A549 (cell line): ENCODE measurements around the gene KRTAP4-8.

Source experiments
- CEBPB ChIP-seq, 2 experiments: fragments of >200 bp in 1 of 2; sonication (Bioruptor Twin) in 1 of 2; formaldehyde crosslinking in 1 of 2; IDR thresholded peaks; 2 replicates each; pipeline ENCODE4 v1.6.1; 2012 to 2016
- CHD2 ChIP-seq: fragments of 150-350 bp; IDR thresholded peaks from 2 replicates; pipeline ENCODE4 v1.6.1; 2014; ENCODE audit warnings: low read length; ENCODE audit not compliant: partially characterized antibody
- EP300 ChIP-seq, 2 experiments: fragments of >200 bp; sonication (Bioruptor Twin); formaldehyde crosslinking; IDR thresholded peaks; 2 replicates in 1 of 2; 3 replicates in 1 of 2; pipeline ENCODE4 v1.6.1; 2016 to 2017
- MAFK ChIP-seq: fragments of 450-650 bp; IDR thresholded peaks from 2 replicates; pipeline ENCODE4 v1.6.1; 2014; ENCODE audit not compliant: partially characterized antibody
- POLR2A ChIP-seq: IDR thresholded peaks from 2 replicates; pipeline ENCODE4 v1.6.1; 2012; ENCODE audit warnings: mild to moderate bottlenecking, low read length
- RARB ChIP-seq: fragments of 250-450 bp; sonication (Bioruptor Pico); IDR thresholded peaks from 2 replicates; pipeline ENCODE4 v1.8.0; 2021; ENCODE audit warnings: mild to moderate bottlenecking, moderate library complexity
- ZFP36 ChIP-seq: fragments of 450-650 bp; IDR thresholded peaks from 2 replicates; pipeline ENCODE4 v1.6.1; 2014; ENCODE audit warnings: borderline replicate concordance; ENCODE audit not compliant: partially characterized antibody
- TF ChIP-seq, protein P1 (sequence below): fragments of 200-600 bp; sonication (generic); IDR thresholded peaks from 2 replicates; pipeline ENCODE4 v1.6.1; 2016; ENCODE audit warnings: antibody characterized with exemption, mild to moderate bottlenecking, moderate library complexity
- TF ChIP-seq, protein P2 (sequence below): fragments of >200 bp; sonication (Bioruptor Twin); formaldehyde crosslinking; IDR thresholded peaks from 3 replicates; pipeline ENCODE4 v1.5.1; 2016
- TF ChIP-seq, protein P3 (sequence below): fragments of 150-350 bp; IDR thresholded peaks from 2 replicates; pipeline ENCODE4 v1.6.1; 2014; ENCODE audit warnings: low read depth, mild to moderate bottlenecking, low read length
- TF ChIP-seq, protein P4 (sequence below): IDR thresholded peaks from 2 replicates; pipeline ENCODE4 v1.6.1; 2012
- TF ChIP-seq, protein P5 (sequence below): IDR thresholded peaks from 2 replicates; pipeline ENCODE4 v1.6.1; 2012; ENCODE audit warnings: low read depth, borderline replicate concordance

DNA sequence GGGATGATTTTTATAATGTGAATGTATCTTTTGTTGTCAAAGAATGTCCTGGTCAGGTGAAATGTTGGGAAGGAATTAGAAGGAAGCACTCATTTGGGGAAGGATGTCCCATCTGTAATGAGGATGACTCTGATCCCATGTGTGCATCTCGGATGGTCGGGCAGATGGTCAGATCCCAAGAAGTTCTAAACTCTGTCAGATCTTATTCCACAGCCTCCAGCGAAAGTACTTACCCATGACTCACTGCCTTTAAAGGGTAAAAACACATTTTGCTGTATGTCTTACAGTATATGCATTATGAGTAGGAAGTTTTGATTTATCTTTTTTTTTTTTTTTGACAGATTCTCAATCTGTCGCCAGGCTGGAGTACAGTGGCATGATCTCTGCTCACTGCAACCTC lies 20.8 kb upstream of the KRTAP4-8 start:
- TF ChIP-seq, protein P1, sequence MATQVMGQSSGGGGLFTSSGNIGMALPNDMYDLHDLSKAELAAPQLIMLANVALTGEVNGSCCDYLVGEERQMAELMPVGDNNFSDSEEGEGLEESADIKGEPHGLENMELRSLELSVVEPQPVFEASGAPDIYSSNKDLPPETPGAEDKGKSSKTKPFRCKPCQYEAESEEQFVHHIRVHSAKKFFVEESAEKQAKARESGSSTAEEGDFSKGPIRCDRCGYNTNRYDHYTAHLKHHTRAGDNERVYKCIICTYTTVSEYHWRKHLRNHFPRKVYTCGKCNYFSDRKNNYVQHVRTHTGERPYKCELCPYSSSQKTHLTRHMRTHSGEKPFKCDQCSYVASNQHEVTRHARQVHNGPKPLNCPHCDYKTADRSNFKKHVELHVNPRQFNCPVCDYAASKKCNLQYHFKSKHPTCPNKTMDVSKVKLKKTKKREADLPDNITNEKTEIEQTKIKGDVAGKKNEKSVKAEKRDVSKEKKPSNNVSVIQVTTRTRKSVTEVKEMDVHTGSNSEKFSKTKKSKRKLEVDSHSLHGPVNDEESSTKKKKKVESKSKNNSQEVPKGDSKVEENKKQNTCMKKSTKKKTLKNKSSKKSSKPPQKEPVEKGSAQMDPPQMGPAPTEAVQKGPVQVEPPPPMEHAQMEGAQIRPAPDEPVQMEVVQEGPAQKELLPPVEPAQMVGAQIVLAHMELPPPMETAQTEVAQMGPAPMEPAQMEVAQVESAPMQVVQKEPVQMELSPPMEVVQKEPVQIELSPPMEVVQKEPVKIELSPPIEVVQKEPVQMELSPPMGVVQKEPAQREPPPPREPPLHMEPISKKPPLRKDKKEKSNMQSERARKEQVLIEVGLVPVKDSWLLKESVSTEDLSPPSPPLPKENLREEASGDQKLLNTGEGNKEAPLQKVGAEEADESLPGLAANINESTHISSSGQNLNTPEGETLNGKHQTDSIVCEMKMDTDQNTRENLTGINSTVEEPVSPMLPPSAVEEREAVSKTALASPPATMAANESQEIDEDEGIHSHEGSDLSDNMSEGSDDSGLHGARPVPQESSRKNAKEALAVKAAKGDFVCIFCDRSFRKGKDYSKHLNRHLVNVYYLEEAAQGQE: no peak
- TF ChIP-seq, protein P2, sequence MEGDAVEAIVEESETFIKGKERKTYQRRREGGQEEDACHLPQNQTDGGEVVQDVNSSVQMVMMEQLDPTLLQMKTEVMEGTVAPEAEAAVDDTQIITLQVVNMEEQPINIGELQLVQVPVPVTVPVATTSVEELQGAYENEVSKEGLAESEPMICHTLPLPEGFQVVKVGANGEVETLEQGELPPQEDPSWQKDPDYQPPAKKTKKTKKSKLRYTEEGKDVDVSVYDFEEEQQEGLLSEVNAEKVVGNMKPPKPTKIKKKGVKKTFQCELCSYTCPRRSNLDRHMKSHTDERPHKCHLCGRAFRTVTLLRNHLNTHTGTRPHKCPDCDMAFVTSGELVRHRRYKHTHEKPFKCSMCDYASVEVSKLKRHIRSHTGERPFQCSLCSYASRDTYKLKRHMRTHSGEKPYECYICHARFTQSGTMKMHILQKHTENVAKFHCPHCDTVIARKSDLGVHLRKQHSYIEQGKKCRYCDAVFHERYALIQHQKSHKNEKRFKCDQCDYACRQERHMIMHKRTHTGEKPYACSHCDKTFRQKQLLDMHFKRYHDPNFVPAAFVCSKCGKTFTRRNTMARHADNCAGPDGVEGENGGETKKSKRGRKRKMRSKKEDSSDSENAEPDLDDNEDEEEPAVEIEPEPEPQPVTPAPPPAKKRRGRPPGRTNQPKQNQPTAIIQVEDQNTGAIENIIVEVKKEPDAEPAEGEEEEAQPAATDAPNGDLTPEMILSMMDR: no peak
- no peak for TF ChIP-seq CHD2
- TF ChIP-seq, protein P3, sequence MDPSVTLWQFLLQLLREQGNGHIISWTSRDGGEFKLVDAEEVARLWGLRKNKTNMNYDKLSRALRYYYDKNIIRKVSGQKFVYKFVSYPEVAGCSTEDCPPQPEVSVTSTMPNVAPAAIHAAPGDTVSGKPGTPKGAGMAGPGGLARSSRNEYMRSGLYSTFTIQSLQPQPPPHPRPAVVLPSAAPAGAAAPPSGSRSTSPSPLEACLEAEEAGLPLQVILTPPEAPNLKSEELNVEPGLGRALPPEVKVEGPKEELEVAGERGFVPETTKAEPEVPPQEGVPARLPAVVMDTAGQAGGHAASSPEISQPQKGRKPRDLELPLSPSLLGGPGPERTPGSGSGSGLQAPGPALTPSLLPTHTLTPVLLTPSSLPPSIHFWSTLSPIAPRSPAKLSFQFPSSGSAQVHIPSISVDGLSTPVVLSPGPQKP: no peak
- no peak for TF ChIP-seq POLR2A
- TF ChIP-seq, protein P4, sequence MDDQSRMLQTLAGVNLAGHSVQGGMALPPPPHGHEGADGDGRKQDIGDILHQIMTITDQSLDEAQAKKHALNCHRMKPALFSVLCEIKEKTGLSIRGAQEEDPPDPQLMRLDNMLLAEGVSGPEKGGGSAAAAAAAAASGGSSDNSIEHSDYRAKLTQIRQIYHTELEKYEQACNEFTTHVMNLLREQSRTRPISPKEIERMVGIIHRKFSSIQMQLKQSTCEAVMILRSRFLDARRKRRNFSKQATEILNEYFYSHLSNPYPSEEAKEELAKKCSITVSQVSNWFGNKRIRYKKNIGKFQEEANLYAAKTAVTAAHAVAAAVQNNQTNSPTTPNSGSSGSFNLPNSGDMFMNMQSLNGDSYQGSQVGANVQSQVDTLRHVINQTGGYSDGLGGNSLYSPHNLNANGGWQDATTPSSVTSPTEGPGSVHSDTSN: no peak
- no peak for TF ChIP-seq MAFK
- no peak for TF ChIP-seq CEBPB (IDR thresholded peaks at IDR 0.05)
- TF ChIP-seq EP300 (IDR thresholded peaks at IDR 0.05): no peak
- no peak for TF ChIP-seq ZFP36
- TF ChIP-seq, protein P5, sequence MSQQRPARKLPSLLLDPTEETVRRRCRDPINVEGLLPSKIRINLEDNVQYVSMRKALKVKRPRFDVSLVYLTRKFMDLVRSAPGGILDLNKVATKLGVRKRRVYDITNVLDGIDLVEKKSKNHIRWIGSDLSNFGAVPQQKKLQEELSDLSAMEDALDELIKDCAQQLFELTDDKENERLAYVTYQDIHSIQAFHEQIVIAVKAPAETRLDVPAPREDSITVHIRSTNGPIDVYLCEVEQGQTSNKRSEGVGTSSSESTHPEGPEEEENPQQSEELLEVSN: no peak
- TF ChIP-seq RARB: no peak
